Esophagus squamous epithelium (tissue), 4 donors: ENCODE data around the gene ZDHHC17.

Experiments used
- POLR2A ChIP-seq, 4 donors: fragments of 450-650 bp; IDR thresholded peaks; one replicate each; pipeline ENCODE4 v1.6.1; 2017; ENCODE audit warnings: antibody characterized with exemption in 4 of 4, mild to moderate bottlenecking in 4 of 4, moderate library complexity in 3 of 4
- TF ChIP-seq, protein P1 (sequence below), 6 experiments: fragments of 450-650 bp in 4 of 6; fragments of 200-600 bp in 2 of 6; sonication (generic) in 2 of 6; IDR thresholded peaks; one replicate each; pipeline ENCODE4 v1.5.1; 2016 to 2019; ENCODE audit warnings: antibody characterized with exemption in 6 of 6, mild to moderate bottlenecking in 4 of 6, moderate library complexity in 4 of 6

DNA sequence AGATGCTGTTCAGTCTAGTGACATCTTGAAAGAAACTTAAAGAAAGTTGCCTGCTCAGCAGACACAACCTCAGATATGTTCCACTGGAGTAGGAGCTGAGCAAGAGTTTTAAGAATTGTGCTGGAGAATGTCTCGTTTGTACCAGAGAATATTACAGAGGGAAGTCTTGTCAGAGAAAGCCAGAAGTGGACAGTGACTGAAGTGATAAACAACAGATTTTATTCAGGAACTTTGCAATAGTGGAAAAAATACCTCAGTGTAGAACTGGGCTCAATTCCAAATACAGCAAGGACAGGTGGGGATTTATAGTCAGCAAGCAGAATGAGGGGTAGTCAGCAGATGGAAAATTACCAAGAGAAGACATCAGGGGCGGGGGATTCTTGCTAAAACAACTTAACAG, 18.6 kb downstream of the ZDHHC17 start:
- TF ChIP-seq, protein P1, sequence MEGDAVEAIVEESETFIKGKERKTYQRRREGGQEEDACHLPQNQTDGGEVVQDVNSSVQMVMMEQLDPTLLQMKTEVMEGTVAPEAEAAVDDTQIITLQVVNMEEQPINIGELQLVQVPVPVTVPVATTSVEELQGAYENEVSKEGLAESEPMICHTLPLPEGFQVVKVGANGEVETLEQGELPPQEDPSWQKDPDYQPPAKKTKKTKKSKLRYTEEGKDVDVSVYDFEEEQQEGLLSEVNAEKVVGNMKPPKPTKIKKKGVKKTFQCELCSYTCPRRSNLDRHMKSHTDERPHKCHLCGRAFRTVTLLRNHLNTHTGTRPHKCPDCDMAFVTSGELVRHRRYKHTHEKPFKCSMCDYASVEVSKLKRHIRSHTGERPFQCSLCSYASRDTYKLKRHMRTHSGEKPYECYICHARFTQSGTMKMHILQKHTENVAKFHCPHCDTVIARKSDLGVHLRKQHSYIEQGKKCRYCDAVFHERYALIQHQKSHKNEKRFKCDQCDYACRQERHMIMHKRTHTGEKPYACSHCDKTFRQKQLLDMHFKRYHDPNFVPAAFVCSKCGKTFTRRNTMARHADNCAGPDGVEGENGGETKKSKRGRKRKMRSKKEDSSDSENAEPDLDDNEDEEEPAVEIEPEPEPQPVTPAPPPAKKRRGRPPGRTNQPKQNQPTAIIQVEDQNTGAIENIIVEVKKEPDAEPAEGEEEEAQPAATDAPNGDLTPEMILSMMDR (IDR thresholded peaks at IDR 0.05): no peak
- no peak for TF ChIP-seq POLR2A (IDR thresholded peaks at IDR 0.05)
